NCI-H146 treated with DMSO at 0.1 percent for 48 hours (cell line): Measurements from ENCODE around the gene PICALM.
"Not testable (repeated sequence)": the region's sequence is repeated elsewhere in the genome, so short reads cannot be mapped to it uniquely, and the experiment has no call there.

Experiments used
- DNase-seq: peaks from one replicate; lab custom pipeline; 2025; ENCODE audit not compliant: unreplicated experiment; lab: John Stamatoyannopoulos, UW

PICALM gene

DNA sequence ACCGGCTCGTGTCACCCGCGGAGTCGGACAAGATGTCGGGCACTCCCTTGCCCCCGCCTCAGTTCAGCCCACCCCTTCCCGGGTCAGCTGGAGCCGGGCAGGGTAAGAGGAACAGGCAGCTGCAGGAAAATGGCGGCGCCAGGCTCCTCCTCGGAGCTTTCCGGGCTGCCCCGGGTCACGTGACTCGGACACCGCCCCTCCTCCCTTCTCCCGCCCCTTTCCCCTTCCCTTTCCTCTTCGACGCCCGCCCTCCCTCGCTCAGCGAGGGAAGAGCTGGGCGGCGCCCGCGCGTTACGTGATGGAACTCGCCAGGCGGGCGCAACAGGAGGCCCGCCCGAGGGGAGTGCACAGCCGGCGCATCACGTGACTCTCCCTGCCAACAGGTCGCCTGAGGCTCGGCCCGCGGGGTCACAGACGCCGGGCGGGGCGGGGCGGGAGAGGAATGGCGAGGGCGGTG is at the start of gene PICALM:
PICALM (minus strand) TSS at position 134 of the 457 bp plus-strand sequence. CDS start 304 bp downstream, outside the sequence.
- DNase-seq = peak; percentile 94

- no peak for DNase-seq
Measured at GRCh38 chr11:86118253-86118652, 49.4 kb upstream of the PICALM start.

DNA sequence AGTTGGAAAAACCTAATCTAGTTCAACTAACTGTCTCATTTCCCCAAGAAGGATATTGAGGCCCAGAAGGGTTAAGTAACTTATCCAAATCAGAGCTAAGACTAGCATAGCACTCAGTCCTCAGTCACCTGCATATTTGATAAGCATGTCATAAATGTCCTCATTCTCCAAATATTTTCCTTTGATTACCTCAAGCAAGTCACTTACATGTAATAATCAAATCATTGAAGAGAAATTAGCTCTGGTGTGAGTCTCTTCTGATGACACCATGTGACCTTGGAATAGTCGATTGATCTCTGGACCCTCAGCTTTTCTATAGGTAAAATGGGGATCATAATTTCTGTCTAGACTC is 48.8 kb upstream of the PICALM start:
- no peak for DNase-seq

DNA sequence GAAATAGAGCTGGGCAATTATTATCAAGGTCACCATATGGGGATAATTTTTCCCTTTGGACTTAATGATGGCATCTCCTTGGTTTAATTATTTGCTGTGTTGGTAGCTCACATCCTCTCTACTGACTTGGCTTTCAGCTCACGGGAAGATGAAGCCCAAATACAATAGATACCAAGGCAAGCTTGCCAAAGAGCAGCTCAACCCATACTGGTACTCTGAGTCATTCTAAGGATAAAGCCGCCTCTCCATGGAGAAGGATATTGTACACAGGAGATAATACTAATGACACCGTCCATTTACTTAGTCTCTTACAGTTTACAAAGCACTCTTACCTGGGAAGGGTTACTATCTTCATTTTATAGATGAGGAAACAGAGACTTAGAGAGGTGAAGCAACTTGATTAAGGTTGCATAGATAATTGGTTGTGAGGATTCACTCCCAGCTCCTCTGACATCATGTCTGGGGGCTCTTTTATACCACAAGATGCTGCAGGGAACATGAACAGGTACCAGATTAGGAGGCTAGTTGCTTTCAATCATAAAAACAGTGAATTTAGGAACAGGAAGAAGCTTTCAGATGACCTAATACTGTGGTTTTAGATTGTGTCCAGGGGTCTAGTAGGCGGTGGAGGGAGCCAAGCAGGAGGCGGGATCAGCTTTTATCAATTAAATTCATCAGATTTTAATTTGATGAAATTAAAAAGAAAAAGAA is 48.3 kb upstream of the PICALM start:
- peak; percentile 13 for DNase-seq

DNA sequence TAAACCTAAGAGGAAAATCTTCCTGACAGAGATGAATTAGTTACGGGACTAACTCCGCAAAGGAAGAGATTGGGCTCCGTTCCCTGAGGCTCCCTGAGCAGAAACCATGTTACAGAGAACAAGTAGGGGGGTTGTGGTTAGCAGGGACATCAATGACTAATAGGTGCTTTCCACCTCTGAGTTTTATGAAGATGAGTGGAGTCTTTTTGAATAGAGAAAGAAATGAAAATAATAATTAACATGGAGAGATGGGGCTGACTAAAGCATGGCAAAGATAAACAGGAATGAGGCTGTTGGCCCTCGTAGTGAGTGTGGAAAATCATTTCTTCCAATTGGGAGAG is 47.5 kb upstream of the PICALM start:
- no peak for DNase-seq

GRCh38 chr11:86115542-86116385 is 46.9 kb upstream of the PICALM start:
- no peak for DNase-seq

- no peak for DNase-seq
Measured at GRCh38 chr11:86108890-86109638, 40.2 kb upstream of the PICALM start.

GRCh38 chr11:86108191-86108590 is 39.3 kb upstream of the PICALM start:
- DNase-seq = no peak

DNA sequence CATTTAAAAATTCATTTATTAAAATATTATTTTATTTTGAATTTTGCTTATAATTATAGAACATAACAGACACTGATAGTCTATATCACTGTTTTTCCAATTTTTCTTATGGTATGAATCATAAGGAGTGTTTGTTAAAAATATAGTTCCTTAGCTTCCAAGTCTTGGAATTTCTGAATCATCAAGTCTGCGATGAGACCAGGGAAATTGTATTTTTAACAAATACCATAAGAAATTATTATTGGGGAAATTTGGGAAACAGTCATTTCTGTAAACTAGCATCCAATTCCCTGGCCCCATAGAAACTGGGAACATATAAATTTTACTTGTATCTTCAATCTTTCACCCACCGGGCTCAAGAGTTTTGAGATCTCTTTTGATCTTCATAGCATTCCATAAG is 38.0 kb upstream of the PICALM start:
- DNase-seq = no peak

GRCh38 chr11:86106031-86106430 is 37.1 kb upstream of the PICALM start:
- not testable (repeated sequence) for DNase-seq

GRCh38 chr11:86105601-86106000 is 36.7 kb upstream of the PICALM start:
- not testable (repeated sequence) for DNase-seq

- DNase-seq = peak; percentile 33
Measured at GRCh38 chr11:86103808-86104207, 34.9 kb upstream of the PICALM start.

GRCh38 chr11:86101941-86102407 is 33.1 kb upstream of the PICALM start:
- peak; percentile 2 for DNase-seq

DNA sequence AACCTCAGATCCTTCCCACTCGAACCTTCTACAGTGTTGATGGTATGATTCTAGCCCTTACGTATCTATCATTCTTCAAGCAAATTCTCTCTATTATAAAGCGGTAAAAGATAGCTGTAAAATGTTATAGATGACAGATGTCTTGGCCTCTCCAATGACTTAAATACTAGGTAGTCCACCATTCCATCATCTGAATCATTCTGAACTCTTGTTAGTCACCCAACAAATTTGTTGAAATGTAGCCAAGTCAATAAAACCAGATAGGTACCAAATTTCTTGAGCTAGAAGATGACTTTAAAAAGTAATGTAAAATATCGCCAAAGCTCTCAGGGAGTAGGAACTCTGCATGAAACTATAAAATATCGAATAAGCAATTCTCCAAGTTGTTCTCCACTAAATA is 32.6 kb upstream of the PICALM start:
- no peak for DNase-seq

DNA sequence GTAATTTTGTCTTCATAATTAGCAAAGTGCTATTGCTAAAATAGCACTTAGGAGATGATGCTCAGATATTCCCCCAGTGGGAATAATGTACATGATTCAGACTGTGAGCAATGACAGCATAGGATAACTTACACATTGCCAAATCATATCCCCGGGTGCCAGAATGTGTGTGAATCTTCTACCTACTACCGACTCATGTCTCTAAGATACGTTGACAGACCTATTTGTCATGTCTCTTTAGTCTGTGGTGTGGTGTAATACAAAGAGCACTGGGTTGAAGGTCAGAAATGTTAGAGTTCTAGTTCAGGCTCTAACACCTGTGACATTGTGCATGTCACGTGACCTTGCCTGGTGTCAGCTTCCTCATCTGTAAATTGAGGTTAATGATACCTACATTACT is 31.0 kb upstream of the PICALM start:
- DNase-seq = no peak

DNA sequence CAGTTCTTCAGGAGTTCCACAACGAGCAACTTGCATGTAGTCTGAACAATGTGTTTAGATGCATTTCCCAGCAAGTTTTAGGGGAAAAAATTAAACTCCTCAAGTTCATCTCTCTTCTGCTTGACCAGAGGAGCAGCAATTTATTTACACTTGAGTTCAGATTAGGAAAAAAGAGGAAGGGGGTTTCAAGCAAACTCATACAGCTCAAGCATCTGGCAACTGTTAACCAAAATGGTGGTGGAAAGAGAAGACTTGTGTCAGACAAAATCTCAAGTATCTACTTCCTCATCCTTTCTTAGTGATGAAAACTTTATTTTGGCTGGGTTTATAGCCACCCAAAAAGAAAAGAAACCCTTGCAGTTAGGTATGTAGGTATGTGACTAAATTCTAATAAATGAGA is 29.1 kb upstream of the PICALM start:
- no peak for DNase-seq

DNA sequence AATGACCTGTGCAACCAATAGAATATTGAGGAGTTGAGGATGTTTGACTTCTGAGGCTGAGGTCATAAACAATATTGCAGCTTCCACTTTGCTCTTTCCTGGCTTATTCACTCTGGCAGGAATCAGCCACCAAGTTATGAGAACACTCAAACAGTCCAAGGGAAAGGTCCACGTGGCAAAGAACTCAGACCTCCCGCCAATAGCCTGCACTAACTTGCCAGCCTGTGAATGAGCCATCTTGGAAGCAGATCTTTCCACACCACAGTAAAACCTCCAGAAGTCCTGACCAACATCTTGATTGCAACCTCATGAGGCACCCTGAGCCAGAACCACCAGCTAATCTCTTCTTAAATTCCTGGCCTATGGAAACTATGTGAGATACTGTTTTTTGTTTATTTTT is 22.7 kb upstream of the PICALM start:
- DNase-seq = no peak

DNA sequence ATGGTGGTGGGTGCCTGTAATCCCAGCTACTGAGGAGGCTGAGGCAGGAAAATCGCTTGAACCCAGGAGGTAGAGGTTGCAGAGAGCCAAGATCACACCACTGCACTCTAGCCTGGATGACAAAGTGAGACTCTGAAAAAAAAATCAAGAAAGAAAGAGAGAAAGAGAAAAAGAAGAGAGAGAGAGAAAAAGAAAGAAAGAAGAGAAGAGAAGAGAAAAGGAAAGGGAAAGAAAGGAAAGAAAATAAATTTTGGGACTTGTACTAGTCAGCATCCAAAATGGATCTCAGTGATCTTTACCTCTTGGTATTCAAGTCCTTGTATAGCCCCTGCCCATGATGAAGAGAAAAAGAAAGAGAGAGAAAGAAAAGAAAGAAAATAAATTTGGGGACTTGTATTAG is 22.2 kb upstream of the PICALM start:
- no peak for DNase-seq

- no peak for DNase-seq
Measured at GRCh38 chr11:86089659-86090058, 20.8 kb upstream of the PICALM start.

GRCh38 chr11:86087688-86088087 is 18.8 kb upstream of the PICALM start:
- not testable (repeated sequence) for DNase-seq

DNA sequence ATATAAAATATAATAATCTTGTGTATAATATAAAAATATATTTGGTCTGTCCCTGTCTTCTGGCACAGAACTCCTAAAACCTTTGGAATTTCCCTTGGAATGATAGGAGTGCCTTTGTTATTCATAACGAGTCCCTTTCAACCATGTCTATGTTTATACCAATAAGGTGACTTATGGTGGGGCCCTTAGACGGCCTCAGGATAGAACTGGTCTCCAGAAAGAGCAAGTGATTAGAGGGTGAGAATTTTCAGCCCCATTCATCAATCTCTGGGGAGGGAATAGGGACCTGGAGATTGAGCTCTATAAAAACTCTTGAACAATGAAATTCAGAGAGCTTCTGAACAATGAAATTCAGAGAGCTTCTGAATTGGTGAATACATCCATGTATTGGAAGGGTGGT is 18.4 kb upstream of the PICALM start:
- no peak for DNase-seq

DNA sequence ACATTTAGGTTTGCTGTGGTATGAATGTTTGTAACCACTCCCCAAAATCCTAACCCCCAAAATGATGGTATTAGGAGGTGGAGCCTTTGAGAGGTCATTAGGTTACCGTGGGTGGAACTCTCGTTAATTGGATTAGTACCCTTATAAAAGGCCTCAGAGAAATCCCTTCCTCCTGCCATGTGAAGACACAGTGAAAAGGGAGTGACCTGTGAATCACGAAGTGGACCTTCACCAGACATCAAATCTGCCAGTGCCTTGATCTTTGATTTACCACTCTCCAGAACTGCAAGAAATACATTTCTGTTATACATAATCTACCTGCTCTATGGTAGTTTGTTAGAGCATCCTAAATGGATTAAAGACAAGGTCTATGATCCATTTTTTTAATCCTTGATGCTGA is 12.6 kb upstream of the PICALM start:
- no peak for DNase-seq
